ENCODE data around the gene ADH1C.

The ADH1C gene

DNA sequence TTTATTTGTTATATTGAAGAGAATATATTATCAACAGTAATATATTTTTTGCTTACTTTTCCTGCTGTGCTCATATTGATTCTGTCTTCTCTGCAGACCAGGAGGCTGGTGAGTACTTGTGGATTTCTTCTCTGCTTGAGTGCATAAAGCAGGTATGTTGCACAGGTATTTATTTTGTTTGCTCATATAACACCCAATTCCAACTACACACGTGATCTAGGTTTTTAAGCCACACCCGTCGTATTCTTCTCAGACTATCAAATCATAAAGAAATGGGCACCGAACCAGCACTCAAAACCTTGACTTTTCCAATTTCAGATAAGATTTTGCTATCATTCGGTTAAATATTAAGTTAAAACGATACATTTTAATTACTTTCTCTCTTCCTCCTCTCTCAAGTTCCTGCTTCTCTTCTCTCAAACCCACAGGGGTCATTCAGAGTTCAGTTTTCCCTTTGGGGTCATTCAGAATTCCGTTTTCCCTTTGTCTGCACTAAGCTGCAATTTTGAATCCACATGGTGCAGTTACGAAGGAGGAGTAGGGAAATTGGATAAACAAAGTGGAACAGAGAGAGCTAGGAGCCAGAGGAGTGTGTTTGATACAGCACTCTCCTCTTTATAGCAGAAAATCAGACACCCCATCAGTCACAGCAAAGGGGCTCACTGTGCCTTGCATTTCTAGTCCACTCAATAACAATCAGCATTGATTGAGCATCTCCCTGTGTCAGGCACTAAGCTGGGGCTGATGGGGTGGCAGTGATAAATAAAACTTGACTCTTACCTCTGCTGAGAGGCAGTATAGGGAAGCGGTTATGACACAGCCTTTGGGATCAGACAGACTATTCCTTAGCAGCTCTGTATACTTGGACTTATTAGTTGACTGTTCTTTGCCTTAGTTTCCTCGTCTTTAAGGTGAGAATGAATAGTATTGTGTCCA is at the start of gene ADH1C:
Gene ADH1C, minus strand, starts transcription at position 145 of the 936 bp plus-strand sequence. Its CDS starts 71 bp downstream, at position 74.
- no peak for DNase-seq (ENCODE audit: low read depth)
- TF ChIP-seq, protein P1, sequence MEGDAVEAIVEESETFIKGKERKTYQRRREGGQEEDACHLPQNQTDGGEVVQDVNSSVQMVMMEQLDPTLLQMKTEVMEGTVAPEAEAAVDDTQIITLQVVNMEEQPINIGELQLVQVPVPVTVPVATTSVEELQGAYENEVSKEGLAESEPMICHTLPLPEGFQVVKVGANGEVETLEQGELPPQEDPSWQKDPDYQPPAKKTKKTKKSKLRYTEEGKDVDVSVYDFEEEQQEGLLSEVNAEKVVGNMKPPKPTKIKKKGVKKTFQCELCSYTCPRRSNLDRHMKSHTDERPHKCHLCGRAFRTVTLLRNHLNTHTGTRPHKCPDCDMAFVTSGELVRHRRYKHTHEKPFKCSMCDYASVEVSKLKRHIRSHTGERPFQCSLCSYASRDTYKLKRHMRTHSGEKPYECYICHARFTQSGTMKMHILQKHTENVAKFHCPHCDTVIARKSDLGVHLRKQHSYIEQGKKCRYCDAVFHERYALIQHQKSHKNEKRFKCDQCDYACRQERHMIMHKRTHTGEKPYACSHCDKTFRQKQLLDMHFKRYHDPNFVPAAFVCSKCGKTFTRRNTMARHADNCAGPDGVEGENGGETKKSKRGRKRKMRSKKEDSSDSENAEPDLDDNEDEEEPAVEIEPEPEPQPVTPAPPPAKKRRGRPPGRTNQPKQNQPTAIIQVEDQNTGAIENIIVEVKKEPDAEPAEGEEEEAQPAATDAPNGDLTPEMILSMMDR (conservative IDR thresholded peaks at IDR 0.05; ENCODE audit: low read length), result no peak
- no peak within 1 kb of the TSS for H3K4me3 ChIP-seq (ENCODE audit: low read length)

DNA sequence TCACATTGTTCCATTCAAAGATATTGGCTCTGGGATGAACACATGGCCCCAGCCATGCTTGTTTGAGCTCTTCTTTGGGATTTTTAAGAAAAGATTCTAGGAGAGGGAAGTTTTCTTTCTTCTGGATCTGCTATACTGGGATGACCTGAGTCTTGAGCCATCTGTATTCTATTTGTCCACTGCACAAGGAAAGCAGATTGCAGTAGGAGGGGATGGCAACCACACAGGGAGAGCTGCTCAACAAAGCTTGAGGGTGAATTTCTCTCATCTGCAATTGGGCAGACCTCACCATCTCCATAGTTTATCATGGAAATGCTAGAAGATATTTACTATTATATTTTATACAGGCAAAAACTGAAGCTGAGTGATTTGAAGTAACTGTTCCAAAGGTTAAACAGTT is 48.3 kb upstream of the ADH1C start:
- TF ChIP-seq, protein P1 (conservative IDR thresholded peaks at IDR 0.05; ENCODE audit: low read length), result no peak

DNA sequence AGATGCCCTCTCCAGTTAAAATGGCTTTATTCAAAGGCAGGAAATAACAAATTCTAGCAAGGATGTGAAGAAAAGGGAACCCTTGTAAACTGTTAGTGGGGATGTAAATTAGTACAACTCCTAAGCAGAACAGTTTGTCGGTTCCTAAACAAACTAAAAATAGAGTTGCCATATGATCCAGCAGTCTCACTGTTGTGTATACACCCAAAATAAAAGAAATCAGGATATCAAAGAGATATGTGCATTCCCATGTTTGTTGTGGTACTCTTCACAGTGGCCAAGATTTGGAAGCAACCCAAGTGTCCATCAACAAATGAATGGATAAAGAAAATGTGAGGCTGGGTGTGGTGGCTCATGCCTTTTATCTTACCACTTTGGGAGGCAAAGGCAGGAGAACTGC is 46.5 kb upstream of the ADH1C start:
- DNase-seq (ENCODE audit: low read depth), result no peak
- H3K4me3 ChIP-seq (ENCODE audit: low read length), result no peak overlapping the region
- TF ChIP-seq, protein P1 (conservative IDR thresholded peaks at IDR 0.05; ENCODE audit: low read length), result no peak

More for the DNA sequence above, 48.3 kb upstream of the ADH1C start:
- H3K4me3 ChIP-seq (ENCODE audit: low read length), result no peak overlapping the region
- no peak for DNase-seq (ENCODE audit: low read depth)

DNA sequence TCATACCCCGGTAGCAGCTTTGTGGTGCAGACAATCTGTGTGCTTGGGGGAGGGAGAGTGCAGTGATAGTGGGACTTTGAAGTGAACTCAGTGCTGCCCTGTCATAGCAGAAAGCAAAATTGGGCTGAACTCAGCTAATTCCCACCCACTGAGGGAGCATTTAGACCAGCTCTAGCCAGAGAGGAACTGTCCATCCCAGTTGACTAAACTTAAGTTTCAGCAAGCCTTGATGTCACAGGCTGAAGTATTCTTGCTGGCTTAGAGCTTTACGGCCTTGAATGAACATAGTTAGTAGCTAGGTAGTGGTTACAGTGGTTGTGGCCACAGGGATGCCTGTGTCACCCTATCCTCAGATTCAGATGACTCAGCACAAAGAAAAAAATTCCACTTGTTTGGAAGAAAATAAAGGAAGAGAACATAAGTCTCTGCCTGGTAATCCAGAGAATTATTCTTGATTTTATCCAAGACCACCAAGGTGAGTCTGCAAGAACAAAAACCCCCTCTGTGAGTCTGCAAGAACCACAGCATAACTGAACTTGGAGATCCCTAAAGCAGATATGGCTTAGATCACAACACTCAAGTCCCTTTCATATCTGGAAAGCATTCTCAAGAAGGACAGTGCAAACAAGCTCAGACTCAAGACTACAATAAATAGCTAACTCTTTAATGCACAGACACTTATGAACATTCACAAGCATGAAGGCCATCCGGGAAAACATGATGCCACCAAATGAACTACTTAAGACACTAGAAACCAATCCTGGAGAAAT is 43.2 kb upstream of the ADH1C start:
- TF ChIP-seq, protein P1 (conservative IDR thresholded peaks at IDR 0.05; ENCODE audit: low read length), result no peak
- peak; percentile 88 for DNase-seq (ENCODE audit: low read depth)
- no peak overlapping the region for H3K4me3 ChIP-seq (ENCODE audit: low read length)

DNA sequence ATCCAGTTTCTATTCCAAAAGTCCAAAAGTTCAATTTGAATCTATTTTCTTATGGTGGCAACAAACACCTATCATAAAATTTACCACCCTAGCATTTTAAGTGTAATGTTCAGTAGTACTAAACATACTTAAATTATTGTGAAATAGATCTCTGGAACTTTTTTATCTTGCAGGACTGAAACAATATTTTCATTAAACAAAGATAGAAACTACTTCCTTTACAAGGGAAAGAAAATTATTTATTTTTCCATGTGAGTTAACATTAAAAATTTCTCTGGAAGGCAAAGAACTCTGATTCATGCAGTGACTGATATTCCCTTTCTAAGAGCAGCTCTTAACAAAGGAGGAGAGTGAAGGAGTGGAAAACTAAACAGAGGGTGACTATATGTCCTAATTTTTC is 42.4 kb upstream of the ADH1C start:
- peak; percentile 28 for DNase-seq (ENCODE audit: low read depth)
- TF ChIP-seq, protein P1 (conservative IDR thresholded peaks at IDR 0.05; ENCODE audit: low read length), result no peak

DNA sequence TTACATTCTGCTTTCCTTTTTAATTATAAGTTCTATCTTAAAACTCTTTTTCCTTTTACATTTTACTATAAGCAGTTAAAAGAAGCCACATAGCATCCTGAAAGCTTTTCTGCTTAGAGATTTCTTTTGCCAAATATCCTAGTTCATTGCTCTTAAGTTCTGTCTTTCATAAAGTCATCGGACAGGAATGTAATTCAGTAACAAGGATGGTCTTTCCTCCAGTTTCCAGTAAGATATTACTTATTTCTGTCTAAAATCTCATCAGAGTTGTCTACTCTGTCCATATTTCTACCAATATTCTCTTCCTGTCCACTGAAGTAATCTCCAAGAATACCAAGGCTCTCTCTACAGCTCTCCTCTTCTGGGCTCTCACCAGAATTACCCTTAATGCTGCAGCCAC is 37.5 kb upstream of the ADH1C start:
- peak; percentile 88 for DNase-seq (ENCODE audit: low read depth)
- TF ChIP-seq, protein P1 (conservative IDR thresholded peaks at IDR 0.05; ENCODE audit: low read length), result no peak
- H3K4me3 ChIP-seq (ENCODE audit: low read length), result no peak overlapping the region

More for the DNA sequence above, 42.4 kb upstream of the ADH1C start:
- H3K4me3 ChIP-seq (ENCODE audit: low read length), result no peak overlapping the region

All from AG10803 (cell line).